HepG2 (cell line): Measurements from ENCODE around the gene ARID1A.

Experiments
- ARID5B ChIP-seq: IDR thresholded peaks from 2 replicates; pipeline ENCODE4 v1.4.0; 2020; ENCODE audit warnings: mild to moderate bottlenecking, missing genetic modification reagents
- ATF3 ChIP-seq: sonication (generic); formaldehyde crosslinking; IDR thresholded peaks from 2 replicates; pipeline ENCODE4 v1.4.0; 2020; ENCODE audit warnings: missing genetic modification reagents
- CTCF ChIP-seq: sonication (generic); formaldehyde crosslinking; IDR thresholded peaks from 2 replicates; pipeline ENCODE4 v1.5.0; 2020; ENCODE audit warnings: mild to moderate bottlenecking, missing genetic modification reagents, moderate library complexity
- DPF2 ChIP-seq: sonication (generic); formaldehyde crosslinking; IDR thresholded peaks from 2 replicates; pipeline ENCODE4 v1.4.0; 2020; ENCODE audit warnings: mild to moderate bottlenecking, low read depth, missing genetic modification reagents, borderline replicate concordance
- MAX ChIP-seq: IDR thresholded peaks from 2 replicates; pipeline ENCODE4 v1.6.1; 2012; ENCODE audit warnings: inconsistent platforms
- POLR2A ChIP-seq, 2 experiments: IDR thresholded peaks; 2 replicates each; pipeline ENCODE4 v1.6.1; 2011; ENCODE audit warnings: low read depth in 2 of 2, low read length in 2 of 2, mild to moderate bottlenecking in 1 of 2, moderate library complexity in 1 of 2; ENCODE audit not compliant: insufficient read depth in 1 of 2
- RARG ChIP-seq: sonication (generic); formaldehyde crosslinking; IDR thresholded peaks from 2 replicates; pipeline ENCODE4 v1.4.0; 2020; ENCODE audit warnings: low read depth, mild to moderate bottlenecking, missing genetic modification reagents
- REST ChIP-seq, 2 experiments: IDR thresholded peaks; 2 replicates each; pipeline ENCODE4 v1.6.1; 2011 to 2012; ENCODE audit warnings: low read length in 2 of 2, borderline replicate concordance in 1 of 2, low read depth in 1 of 2, mild to moderate bottlenecking in 1 of 2, moderate library complexity in 1 of 2
- RNF2 ChIP-seq: fragments of 450-650 bp; conservative IDR thresholded peaks from 2 replicates; pipeline ENCODE4 v1.6.1; 2016; ENCODE audit warnings: low read depth
- TCF7 ChIP-seq: sonication (generic); IDR thresholded peaks from 2 replicates; pipeline ENCODE4 v1.6.1; 2016; ENCODE audit warnings: antibody characterized with exemption, low read depth
- ZNF331 ChIP-seq: sonication (generic); formaldehyde crosslinking; IDR thresholded peaks from 2 replicates; pipeline ENCODE4 v1.4.0; 2020; ENCODE audit warnings: missing genetic modification reagents
- ZNF672 ChIP-seq: sonication (generic); formaldehyde crosslinking; IDR thresholded peaks from 2 replicates; pipeline ENCODE4 v1.8.1; 2022; ENCODE audit warnings: missing genetic modification reagents
- ZNF841 ChIP-seq: sonication (generic); formaldehyde crosslinking; IDR thresholded peaks from 2 replicates; pipeline ENCODE4 v1.8.1; 2023; ENCODE audit warnings: missing genetic modification reagents, borderline replicate concordance
- ZNF883 ChIP-seq: sonication (generic); formaldehyde crosslinking; IDR thresholded peaks from 2 replicates; pipeline ENCODE4 v1.5.1; 2020; ENCODE audit warnings: mild to moderate bottlenecking, missing genetic modification reagents; ENCODE audit errors: not compliant biosample characterization

- TF ChIP-seq CTCF (peak; percentile 41), ZNF331 (no peak), ATF3 (CRISPR knock-in tag) (no peak), ARID5B (CRISPR knock-in tag) (no peak), REST (IDR thresholded peaks at IDR 0.05; ENCODE audit: borderline replicate concordance in 1 of 2, low read depth in 1 of 2, low read length in 2 of 2) (peak in 1 of 2 experiments; percentile 40; a peak in 2 of 4 replicates), TCF7 (no peak), DPF2 (CRISPR knock-in tag) (no peak), MAX (no peak), ZNF672 (no peak), RNF2 (no peak), POLR2A (IDR thresholded peaks at IDR 0.05; ENCODE audit: insufficient read depth in 1 of 2, low read depth in 2 of 2, low read length in 2 of 2) (peak; percentile 70 to 81), RARG (CRISPR knock-in tag) (no peak), ZNF883 (CRISPR knock-in tag) (no peak), ZNF841 (CRISPR knock-in tag) (no peak)
Observed at GRCh38 chr1:26692211-26692792, 3.5 kb upstream of the ARID1A start.
